ENCODE measurements around the gene ABCB9.
"Not testable (repeated sequence)": the region's sequence is repeated elsewhere in the genome, so short reads cannot be mapped to it uniquely, and the experiment has no call there.

ABCB9 gene

GRCh38 chr12:122895320-122895703 lies 71.0 kb downstream of the ABCB9 start:
- H3K4me3 ChIP-seq (ENCODE audit: low read depth, low read length), result peak overlapping the region; percentile 80
- POLR2A ChIA-PET, result no interaction called here
- CTCF ChIA-PET, result interaction anchor here (0.7 to 7.9 kb wide), 6 partner anchors 14 to 102 kb away, joined by 3 to 46 read pairs (median 8); no protein-coding TSS in a partner anchor
- TF ChIP-seq CTCF (IDR thresholded peaks at IDR 0.05; ENCODE audit: insufficient read depth, low read length, missing control alignments), result no peak
- DNase-seq (ENCODE audit: low read depth, low spot score), result no peak

GRCh38 chr12:122894193-122895121 lies 71.8 kb downstream of the ABCB9 start:
- DNase-seq (ENCODE audit: low read depth, low spot score), result no peak
- TF ChIP-seq CTCF (IDR thresholded peaks at IDR 0.05; ENCODE audit: insufficient read depth, low read length, missing control alignments), result no peak
- ChIA-PET CTCF (interaction anchor here (0.6 to 7.9 kb wide), 8 partner anchors 9 to 344 kb away, joined by 3 to 46 read pairs (median 5); no protein-coding TSS in a partner anchor), POLR2A (interaction anchor here (0.7 to 1.1 kb wide), 2 partner anchors 9 to 338 kb away, joined by 3 to 4 read pairs; partner anchors contain the start of genes MPHOSPH9 and MTRFR)
- H3K4me3 ChIP-seq (ENCODE audit: low read depth, low read length), result peak overlapping the region; percentile 80

- POLR2A ChIA-PET, result interaction anchor here (0.7 to 1.1 kb wide), 2 partner anchors 10 to 339 kb away, joined by 3 to 4 read pairs; partner anchors contain the start of genes MPHOSPH9 and MTRFR
Measured at GRCh38 chr12:122893208-122894153, 72.8 kb downstream of the ABCB9 start.

GRCh38 chr12:122892724-122893123 lies 73.5 kb downstream of the ABCB9 start:
- ChIA-PET CTCF (interaction anchor here (0.7 to 7.9 kb wide), 4 partner anchors 9 to 345 kb away, joined by 3 to 46 read pairs (median 10); no protein-coding TSS in a partner anchor), POLR2A (interaction anchor here (0.5 to 2.1 kb wide), 2 partner anchors 21 to 118 kb away, joined by 4 to 9 read pairs; no protein-coding TSS in a partner anchor)
- DNase-seq (ENCODE audit: low read depth, low spot score); H3K4me3 ChIP-seq (ENCODE audit: low read depth, low read length): not testable (repeated sequence)

More at GRCh38 chr12:122893208-122894153, 72.8 kb downstream of the ABCB9 start:
- peak overlapping the region; percentile 80; the same call in 1 of the 2 replicates for H3K4me3 ChIP-seq (ENCODE audit: low read depth, low read length)
- CTCF ChIA-PET, result interaction anchor here (0.8 to 7.9 kb wide), 6 partner anchors 8 to 345 kb away, joined by 3 to 46 read pairs (median 8); no protein-coding TSS in a partner anchor
- no peak for TF ChIP-seq CTCF (IDR thresholded peaks at IDR 0.05; ENCODE audit: insufficient read depth, low read length, missing control alignments)
- no peak for DNase-seq (ENCODE audit: low read depth, low spot score)

DNA sequence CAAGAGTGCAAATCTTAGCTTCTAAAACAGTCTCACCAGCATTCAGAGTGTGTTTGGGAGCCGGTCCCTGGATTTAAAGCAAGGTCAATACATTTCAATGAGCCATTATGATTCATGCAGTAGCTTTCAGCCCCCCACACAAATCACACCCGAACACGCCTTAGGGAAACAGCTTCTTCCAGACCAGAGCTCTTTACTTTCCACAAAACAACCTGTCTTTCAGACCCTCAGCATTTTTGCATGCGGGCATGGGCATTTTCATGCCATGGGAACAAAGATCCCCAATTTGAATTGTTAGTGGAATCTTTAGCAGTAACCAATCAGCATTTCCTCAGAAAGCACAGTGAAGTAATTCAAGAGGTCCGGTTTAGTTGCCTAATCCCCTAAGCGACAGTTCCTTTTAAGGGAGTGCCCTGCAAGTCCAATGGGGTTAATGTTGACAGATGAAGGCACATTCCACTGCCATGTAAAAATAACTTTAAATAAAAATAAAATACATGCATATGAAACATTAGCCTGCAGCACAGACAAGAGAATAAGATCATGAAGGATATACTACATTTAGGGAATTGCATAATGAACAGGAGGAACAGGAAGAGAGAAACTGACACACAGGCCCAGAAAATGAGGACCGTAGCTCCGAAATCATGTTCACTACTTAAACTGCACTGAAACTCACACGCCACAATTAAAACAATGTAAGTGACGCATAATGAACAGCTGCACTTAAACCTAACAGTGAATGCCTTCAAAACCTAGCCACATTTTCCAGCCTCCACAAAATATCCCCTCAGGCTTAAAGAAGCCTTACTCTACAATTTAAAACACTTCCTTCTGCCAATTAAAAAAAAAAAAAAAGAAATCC lies 74.4 kb downstream of the ABCB9 start:
- H3K4me3 ChIP-seq (ENCODE audit: low read depth, low read length), result peak overlapping the region; percentile 31
- CTCF ChIA-PET, result interaction anchor here (0.7 to 7.9 kb wide), 9 partner anchors 8 to 346 kb away, joined by 3 to 46 read pairs (median 5); no protein-coding TSS in a partner anchor
- TF ChIP-seq CTCF (IDR thresholded peaks at IDR 0.05; ENCODE audit: insufficient read depth, low read length, missing control alignments), result no peak
- DNase-seq (ENCODE audit: low read depth, low spot score), result no peak
- POLR2A ChIA-PET, result interaction anchor here (0.5 to 2.1 kb wide), 3 partner anchors 12 to 117 kb away, joined by 3 to 9 read pairs (median 4); no protein-coding TSS in a partner anchor

Measured in AG04449 (cell line).